Activated naive CD8-positive, alpha-beta T cell treated with anti-CD3 and anti-CD28 coated beads, Interleukin-2, amount 10 ng/mL, durations not matched to agents 7 days and 5 days (primary cell): ENCODE data around the gene PHLDB1. TPM values are rescaled to one million over a fixed set of nuclear protein-coding genes. Genes with fewer than 3 reads are reported as not detected.
"Not testable (repeated sequence)": the region's sequence is repeated elsewhere in the genome, so short reads cannot be mapped to it uniquely, and the experiment has no call there.

ENCODE experiments used
- ATAC-seq: fragments of 150-1000 bp; cut with Tn5 transposase; one replicate; pipeline ENCODE4 v1.10.0; 2021; ENCODE audit warnings: low read depth, moderate library complexity
- POLR2A ChIA-PET: fragments of 350-600 bp; sonication (Branson Sonifier 250); formaldehyde crosslinking; loops from one replicate; lab custom pipeline; 2021; ENCODE audit warnings: antibody characterized with exemption; lab: Charles Lee
- DNase-seq: peaks from one replicate; pipeline ENCODE4 v3.0.0; 2021
- H3K27ac Mint-ChIP-seq: one replicate; pipeline ENCODE4 v1.8.0; 2022; ENCODE audit warnings: mild to moderate bottlenecking, mixed read lengths
- H3K27me3 Mint-ChIP-seq: one replicate; pipeline ENCODE4 v1.8.0; 2022; ENCODE audit warnings: mild to moderate bottlenecking, moderate library complexity, mixed read lengths
- H3K36me3 Mint-ChIP-seq: one replicate; pipeline ENCODE4 v1.8.0; 2021; ENCODE audit warnings: mild to moderate bottlenecking, mixed read lengths
- H3K4me1 Mint-ChIP-seq: one replicate; pipeline ENCODE4 v1.8.0; 2021; ENCODE audit warnings: mixed read lengths
- H3K4me3 Mint-ChIP-seq: one replicate; pipeline ENCODE4 v1.8.0; 2022; ENCODE audit warnings: mild to moderate bottlenecking, moderate library complexity, mixed read lengths
- H3K9me3 Mint-ChIP-seq: one replicate; pipeline ENCODE4 v1.8.0; 2021; ENCODE audit warnings: mixed read lengths
- total RNA-seq, 2 experiments: library from RNA; stranded (reverse); gene quantifications; one replicate each; pipeline ENCODE4 v1.2.3, GENCODE V29; 2021

Gene PHLDB1
- 1 to 10 TPM; 2.7 to 3.3 TPM for total RNA-seq

DNA sequence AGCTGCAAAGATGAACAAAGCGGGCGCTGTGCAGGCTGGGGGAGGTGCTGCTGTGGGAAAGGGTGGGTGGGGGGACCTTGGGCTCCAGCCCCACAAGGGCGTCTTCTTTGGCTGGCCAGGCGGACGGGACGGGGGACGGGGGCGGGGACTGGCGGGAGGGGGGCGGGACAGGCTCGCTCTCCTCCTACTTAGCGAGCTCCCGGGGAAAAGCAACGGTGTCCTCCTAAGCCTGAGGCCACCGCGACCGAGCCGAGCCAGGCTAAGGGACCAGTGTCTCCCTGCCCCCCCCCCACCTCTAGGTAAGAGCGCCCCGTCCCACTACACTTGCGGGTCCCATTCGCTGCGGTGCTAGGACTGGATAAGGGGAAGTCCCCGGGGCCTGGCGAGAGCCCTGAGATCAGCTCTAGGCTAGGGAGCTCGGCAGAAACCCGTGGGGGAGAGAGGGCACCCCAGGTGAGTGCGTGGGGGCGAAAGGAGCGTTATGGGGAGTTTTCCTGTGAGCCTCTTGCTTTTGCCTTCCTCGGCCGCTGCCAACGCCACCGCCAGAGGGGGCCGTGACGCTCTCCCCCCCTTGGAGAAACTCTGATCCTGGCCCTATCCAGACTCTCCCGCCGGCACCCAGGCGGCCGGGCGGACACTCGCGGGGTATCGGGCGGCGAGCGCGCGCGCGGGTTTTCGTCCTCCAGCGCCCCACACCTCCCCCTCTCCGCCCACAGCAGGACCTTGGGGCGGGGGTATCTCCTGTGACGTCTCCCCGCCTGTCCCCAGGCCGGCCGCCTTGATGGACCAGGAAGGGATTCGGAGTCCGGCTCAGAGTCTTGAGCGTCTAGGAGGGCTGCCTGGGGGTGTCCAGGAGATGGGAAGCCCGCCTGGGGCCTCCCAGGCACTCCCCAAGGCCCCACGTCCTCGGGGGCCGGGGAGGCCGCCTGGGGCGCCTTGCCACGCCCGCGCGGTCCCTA lies at the start of gene PHLDB1:
Gene PHLDB1, plus strand, starts transcription at position 215 of the 959 bp plus-strand sequence. CDS start 6,222 bp downstream, outside the sequence.
- H3K9me3 Mint-ChIP-seq: no peaks in the 10 kb centered on the region
- peak; percentile 22 for ATAC-seq
- no peak within 1 kb of the TSS for H3K27ac Mint-ChIP-seq
- peaks cover 25% of the 10 kb centered on the region for H3K4me1 Mint-ChIP-seq
- POLR2A ChIA-PET: interaction anchor here (0.5 to 1.8 kb wide), 3 partner anchors 12 to 184 kb away, joined by 3 to 6 read pairs (median 3); partner anchors contain the start of gene DDX6
- DNase-seq: peak; percentile 62
- H3K4me3 Mint-ChIP-seq: peak within 1 kb of the TSS; percentile 77
- H3K27me3 Mint-ChIP-seq: peaks cover 27% of the 10 kb centered on the region
- peaks cover 4% of the 10 kb centered on the region for H3K36me3 Mint-ChIP-seq

DNA sequence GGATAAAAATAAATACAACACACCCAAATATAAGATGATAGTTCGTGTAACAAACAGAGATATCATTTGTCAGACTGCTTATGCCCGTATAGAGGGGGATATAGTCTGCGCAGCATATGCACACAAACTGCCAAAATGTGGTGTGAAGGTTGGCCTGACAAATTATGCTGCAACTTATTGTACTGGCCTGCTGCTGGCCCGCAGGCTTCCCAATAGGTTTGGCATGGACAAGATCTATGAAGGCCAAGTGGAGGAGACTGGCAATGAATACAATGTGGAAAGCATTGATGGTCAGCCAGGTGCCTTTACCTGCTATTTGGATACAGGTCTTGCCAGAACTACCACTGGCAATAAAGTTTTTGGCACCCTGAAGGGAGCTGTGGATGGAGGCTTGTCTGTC lies 46.6 kb upstream of the PHLDB1 start:
- no peaks in the 10 kb centered on the region for H3K9me3 Mint-ChIP-seq
- DNase-seq (no peak), ATAC-seq (no peak)
- no peaks in the 10 kb centered on the region for H3K27me3 Mint-ChIP-seq
- no peak overlapping the region for H3K4me3 Mint-ChIP-seq
- H3K27ac Mint-ChIP-seq: no peak overlapping the region
- POLR2A ChIA-PET: interaction anchor here (0.7 kb wide), 1 partner anchor 1219 kb away, joined by 3 read pairs; no protein-coding TSS in a partner anchor
- no peaks in the 10 kb centered on the region for H3K36me3 Mint-ChIP-seq
- H3K4me1 Mint-ChIP-seq: peaks cover 15% of the 10 kb centered on the region

GRCh38 chr11:118565051-118565450 lies 42.4 kb upstream of the PHLDB1 start:
- peak overlapping the region; percentile 81 for H3K4me3 Mint-ChIP-seq
- DNase-seq (no peak), ATAC-seq (no peak)
- H3K4me1 Mint-ChIP-seq: peaks cover 19% of the 10 kb centered on the region
- H3K27me3 Mint-ChIP-seq: no peaks in the 10 kb centered on the region
- POLR2A ChIA-PET: no interaction called here
- H3K9me3 Mint-ChIP-seq: no peaks in the 10 kb centered on the region
- no peaks in the 10 kb centered on the region for H3K36me3 Mint-ChIP-seq
- peak overlapping the region; percentile 76 for H3K27ac Mint-ChIP-seq

DNA sequence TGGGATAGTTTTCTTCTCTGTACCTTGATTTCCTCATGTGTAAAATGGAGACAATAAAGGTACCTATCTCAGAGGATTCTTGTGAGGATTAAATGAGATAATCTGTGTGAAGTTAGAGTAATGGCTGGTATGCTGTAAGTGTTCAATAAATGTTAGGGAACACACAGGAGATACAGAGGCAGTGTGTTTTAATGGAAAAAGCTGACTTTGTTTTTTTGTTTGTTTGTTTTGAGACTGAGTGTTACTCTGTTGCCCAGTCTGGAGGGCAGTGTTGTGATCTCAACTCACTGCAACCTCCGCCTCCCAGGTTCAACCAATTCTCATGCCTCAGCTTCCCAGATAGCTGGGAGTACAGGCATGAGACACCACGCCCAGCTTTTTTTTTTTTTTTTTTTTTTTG lies 37.7 kb upstream of the PHLDB1 start:
- POLR2A ChIA-PET: interaction anchor here (0.6 kb wide), 1 partner anchor 321 kb away, joined by 3 read pairs; no protein-coding TSS in a partner anchor
- H3K4me3 Mint-ChIP-seq: no peak overlapping the region
- H3K27ac Mint-ChIP-seq: no peak overlapping the region
- H3K9me3 Mint-ChIP-seq: no peaks in the 10 kb centered on the region
- H3K4me1 Mint-ChIP-seq: peaks cover 32% of the 10 kb centered on the region
- no peaks in the 10 kb centered on the region for H3K27me3 Mint-ChIP-seq
- ATAC-seq: no peak
- DNase-seq: no peak
- peaks cover 9% of the 10 kb centered on the region for H3K36me3 Mint-ChIP-seq

GRCh38 chr11:118570787-118571186 lies 36.6 kb upstream of the PHLDB1 start:
- Mint-ChIP-seq H3K36me3 (peaks cover 9% of the 10 kb centered on the region), H3K9me3 (no peaks in the 10 kb centered on the region), H3K4me3 (no peak overlapping the region), H3K27ac (no peak overlapping the region), H3K4me1 (peaks cover 36% of the 10 kb centered on the region), H3K27me3 (no peaks in the 10 kb centered on the region)
- DNase-seq: no peak
- no peak for ATAC-seq
- POLR2A ChIA-PET: no interaction called here

DNA sequence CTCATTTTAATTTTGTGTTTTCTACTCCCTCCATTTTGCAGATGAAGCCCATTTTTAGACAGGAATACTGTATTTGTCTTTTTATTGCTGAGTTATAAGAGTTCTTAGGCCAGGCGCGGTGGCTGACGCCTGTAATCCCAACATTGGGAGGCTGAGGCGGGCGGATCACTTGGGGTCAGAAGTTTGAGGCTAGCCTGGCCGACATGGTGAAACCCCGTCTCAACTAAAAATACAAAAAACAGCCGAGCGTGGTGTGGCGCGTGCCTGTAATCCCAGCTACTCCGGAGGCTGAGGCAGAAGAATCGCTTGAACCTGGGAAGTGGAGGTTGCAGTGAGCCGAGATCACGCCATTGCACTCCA lies 35.7 kb upstream of the PHLDB1 start:
- H3K9me3 Mint-ChIP-seq, ATAC-seq, H3K27me3 Mint-ChIP-seq: not testable (repeated sequence)
- Mint-ChIP-seq H3K4me1 (peaks cover 38% of the 10 kb centered on the region), H3K4me3 (peak overlapping the region; percentile 99), H3K36me3 (peaks cover 14% of the 10 kb centered on the region), H3K27ac (peak overlapping the region; percentile 91)
- POLR2A ChIA-PET: interaction anchor here (0.5 to 2.1 kb wide), 10 partner anchors 35 to 598 kb away, joined by 3 to 7 read pairs (median 3); partner anchors contain the start of gene PHLDB1
- peak; percentile 51 for DNase-seq

GRCh38 chr11:118572061-118572980 lies 35.1 kb upstream of the PHLDB1 start, which contains the start of gene ARCN1:
Gene ARCN1, plus strand, starts transcription at chr11:118572409. Its CDS starts 139 bp downstream, at chr11:118572548.
- DNase-seq (peak; percentile 79), ATAC-seq (peak; percentile 75)
- peak within 1 kb of the TSS; percentile 99 for H3K4me3 Mint-ChIP-seq
- peak within 1 kb of the TSS; percentile 91 for H3K27ac Mint-ChIP-seq
- H3K9me3 Mint-ChIP-seq: no peaks in the 10 kb centered on the region
- POLR2A ChIA-PET: interaction anchor here (0.5 to 2.1 kb wide), 14 partner anchors 11 to 597 kb away, joined by 3 to 7 read pairs (median 3); partner anchors contain the start of gene PHLDB1
- peaks cover 40% of the 10 kb centered on the region for H3K4me1 Mint-ChIP-seq
- no peaks in the 10 kb centered on the region for H3K27me3 Mint-ChIP-seq
- peaks cover 17% of the 10 kb centered on the region for H3K36me3 Mint-ChIP-seq

DNA sequence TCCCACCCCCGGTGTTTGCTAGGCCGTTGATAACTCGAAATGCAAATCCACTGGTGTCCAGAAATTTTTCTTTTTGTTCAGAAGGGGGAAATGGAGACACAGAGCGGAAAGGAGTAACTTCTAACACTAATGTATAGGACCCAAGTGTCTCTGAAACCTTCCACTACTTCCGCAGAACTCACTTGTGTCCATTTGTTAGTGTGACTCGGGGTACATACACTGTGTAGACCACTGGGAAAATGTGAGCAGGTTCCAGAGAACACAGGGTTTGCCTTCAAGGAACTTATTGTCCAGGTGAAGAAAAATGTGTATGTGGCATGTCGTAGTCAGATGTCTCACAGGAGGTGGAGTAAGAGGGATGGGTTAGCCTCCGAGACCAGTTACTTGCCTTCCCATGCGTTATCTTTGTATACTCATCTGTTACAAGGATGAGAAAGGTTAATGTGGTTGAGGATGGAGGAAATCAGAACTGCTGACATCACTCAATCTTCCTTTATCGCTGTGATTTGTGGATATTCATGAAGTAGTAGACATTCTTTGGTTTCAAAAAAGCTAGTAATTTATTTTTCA lies 34.3 kb upstream of the PHLDB1 start:
- Mint-ChIP-seq H3K9me3 (no peaks in the 10 kb centered on the region), H3K4me3 (peak overlapping the region; percentile 99), H3K27me3 (no peaks in the 10 kb centered on the region), H3K36me3 (peaks cover 21% of the 10 kb centered on the region), H3K4me1 (peaks cover 40% of the 10 kb centered on the region), H3K27ac (peak overlapping the region; percentile 91)
- POLR2A ChIA-PET: interaction anchor here (0.6 to 2.1 kb wide), 5 partner anchors 10 to 138 kb away, joined by 3 to 7 read pairs (median 4); no protein-coding TSS in a partner anchor
- peak; percentile 35 for ATAC-seq
- no peak for DNase-seq

DNA sequence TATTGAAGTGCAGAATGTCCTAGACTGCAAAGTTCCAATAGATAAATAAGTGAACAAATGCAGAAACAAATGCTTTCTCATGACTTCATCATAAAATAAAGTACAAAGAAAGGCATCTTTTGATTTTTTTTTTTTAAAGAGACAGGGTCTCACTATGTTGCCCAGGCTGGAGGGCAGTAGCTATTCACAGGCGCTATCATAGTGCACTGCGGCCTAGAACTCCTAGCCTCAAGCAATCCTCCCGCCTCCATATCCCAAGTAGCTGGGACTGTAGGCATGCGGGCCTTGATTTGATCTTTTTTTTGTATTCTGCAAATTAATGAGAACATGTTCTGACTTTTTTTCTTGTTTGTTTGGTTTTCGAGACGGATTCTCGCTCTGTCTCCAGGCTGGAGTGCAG lies 32.8 kb upstream of the PHLDB1 start:
- peak overlapping the region; percentile 35 for H3K4me3 Mint-ChIP-seq
- POLR2A ChIA-PET: interaction anchor here (0.7 kb wide), 1 partner anchor 28 kb away, joined by 3 read pairs; no protein-coding TSS in a partner anchor
- no peak overlapping the region for H3K27ac Mint-ChIP-seq
- H3K36me3 Mint-ChIP-seq: peaks cover 22% of the 10 kb centered on the region
- H3K4me1 Mint-ChIP-seq: peaks cover 46% of the 10 kb centered on the region
- ATAC-seq (no peak), DNase-seq (no peak)
- H3K9me3 Mint-ChIP-seq: no peaks in the 10 kb centered on the region
- no peaks in the 10 kb centered on the region for H3K27me3 Mint-ChIP-seq

GRCh38 chr11:118577995-118578394 lies 29.4 kb upstream of the PHLDB1 start:
- POLR2A ChIA-PET, H3K4me3 Mint-ChIP-seq, H3K27ac Mint-ChIP-seq, H3K27me3 Mint-ChIP-seq, ATAC-seq, H3K9me3 Mint-ChIP-seq, DNase-seq: not testable (repeated sequence)
- H3K36me3 Mint-ChIP-seq: peaks cover 23% of the 10 kb centered on the region
- peaks cover 38% of the 10 kb centered on the region for H3K4me1 Mint-ChIP-seq

- Mint-ChIP-seq H3K27ac (no peak overlapping the region), H3K36me3 (peaks cover 25% of the 10 kb centered on the region), H3K9me3 (no peaks in the 10 kb centered on the region), H3K4me1 (peaks cover 14% of the 10 kb centered on the region), H3K4me3 (no peak overlapping the region), H3K27me3 (no peaks in the 10 kb centered on the region)
- POLR2A ChIA-PET: no interaction called here
- DNase-seq (no peak), ATAC-seq (no peak)
Measured at GRCh38 chr11:118581057-118581456, 26.4 kb upstream of the PHLDB1 start.

GRCh38 chr11:118587952-118588351 lies 19.5 kb upstream of the PHLDB1 start:
- H3K4me1 Mint-ChIP-seq: no peaks in the 10 kb centered on the region
- H3K36me3 Mint-ChIP-seq: peaks cover 24% of the 10 kb centered on the region
- ATAC-seq (no peak), DNase-seq (no peak)
- H3K27me3 Mint-ChIP-seq: no peaks in the 10 kb centered on the region
- H3K9me3 Mint-ChIP-seq: no peaks in the 10 kb centered on the region
- H3K27ac Mint-ChIP-seq: no peak overlapping the region
- POLR2A ChIA-PET: no interaction called here
- no peak overlapping the region for H3K4me3 Mint-ChIP-seq
